22Rv1 (cell line): ENCODE measurements around the gene MYMK.

ENCODE experiments used
- ZFX ChIP-seq: fragments of 450-650 bp; IDR thresholded peaks from 2 replicates; pipeline ENCODE4 v1.6.1; 2017; ENCODE audit warnings: antibody characterized with exemption, borderline replicate concordance
- TF ChIP-seq, protein P1 (sequence below): fragments of 450-650 bp; IDR thresholded peaks from 2 replicates; pipeline ENCODE4 v1.5.1; 2017; ENCODE audit warnings: mild to moderate bottlenecking

DNA sequence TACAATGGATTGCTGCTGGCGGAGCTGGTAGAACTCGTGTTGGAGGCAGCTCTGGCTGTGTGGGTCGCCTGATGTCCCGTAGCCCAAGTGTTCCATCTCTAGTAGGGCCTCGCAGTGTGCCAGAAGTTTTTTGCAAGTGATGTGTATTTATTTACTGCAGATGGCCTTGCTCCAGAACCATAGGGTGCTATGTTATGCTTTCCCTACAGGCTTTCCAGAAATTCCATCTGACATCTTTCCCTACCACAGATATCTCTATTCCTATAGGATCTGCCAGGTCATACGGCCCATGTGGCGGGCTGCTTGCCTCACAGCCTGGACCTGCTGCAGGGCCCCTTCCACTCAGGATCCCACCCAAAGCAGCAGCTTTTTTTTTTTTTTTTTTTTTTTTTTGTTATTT is 26.7 kb upstream of the MYMK start:
- TF ChIP-seq, protein P1, sequence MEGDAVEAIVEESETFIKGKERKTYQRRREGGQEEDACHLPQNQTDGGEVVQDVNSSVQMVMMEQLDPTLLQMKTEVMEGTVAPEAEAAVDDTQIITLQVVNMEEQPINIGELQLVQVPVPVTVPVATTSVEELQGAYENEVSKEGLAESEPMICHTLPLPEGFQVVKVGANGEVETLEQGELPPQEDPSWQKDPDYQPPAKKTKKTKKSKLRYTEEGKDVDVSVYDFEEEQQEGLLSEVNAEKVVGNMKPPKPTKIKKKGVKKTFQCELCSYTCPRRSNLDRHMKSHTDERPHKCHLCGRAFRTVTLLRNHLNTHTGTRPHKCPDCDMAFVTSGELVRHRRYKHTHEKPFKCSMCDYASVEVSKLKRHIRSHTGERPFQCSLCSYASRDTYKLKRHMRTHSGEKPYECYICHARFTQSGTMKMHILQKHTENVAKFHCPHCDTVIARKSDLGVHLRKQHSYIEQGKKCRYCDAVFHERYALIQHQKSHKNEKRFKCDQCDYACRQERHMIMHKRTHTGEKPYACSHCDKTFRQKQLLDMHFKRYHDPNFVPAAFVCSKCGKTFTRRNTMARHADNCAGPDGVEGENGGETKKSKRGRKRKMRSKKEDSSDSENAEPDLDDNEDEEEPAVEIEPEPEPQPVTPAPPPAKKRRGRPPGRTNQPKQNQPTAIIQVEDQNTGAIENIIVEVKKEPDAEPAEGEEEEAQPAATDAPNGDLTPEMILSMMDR = no peak
- TF ChIP-seq ZFX = no peak
